ENCODE data around the gene STBD1.

Gene STBD1

DNA sequence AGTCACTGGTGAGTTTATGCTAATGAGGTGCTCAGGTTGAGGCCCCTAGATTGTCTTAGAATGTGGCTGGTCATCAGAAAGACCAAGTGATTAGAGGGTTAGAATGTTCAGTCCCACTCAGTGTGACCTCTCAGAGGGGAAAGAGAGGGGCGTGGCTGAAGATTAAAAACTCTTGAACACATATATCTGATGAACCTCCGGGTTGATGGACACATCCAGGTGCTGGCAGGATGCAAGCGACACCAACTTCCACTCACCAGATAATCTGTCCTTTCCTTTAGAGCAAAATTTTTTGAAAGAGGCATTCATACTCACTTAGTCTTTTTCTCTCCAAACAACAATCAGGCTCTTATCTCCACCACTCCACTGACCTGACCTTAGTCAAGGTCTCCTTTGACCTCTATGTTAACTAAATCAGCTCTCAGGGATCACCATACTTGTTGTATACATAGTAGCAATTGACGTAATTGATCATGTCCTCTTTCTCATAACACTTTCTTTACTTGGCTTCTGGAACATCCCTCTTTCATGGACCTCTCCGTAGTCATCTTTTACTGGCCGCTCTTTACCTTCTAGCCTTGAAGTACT lies 40.8 kb upstream of the STBD1 start:
- H3K27ac ChIP-seq (replicated peaks): no peak overlapping the region
- DNase-seq (ENCODE audit: low read depth in 1 of 2, low spot score in 1 of 2): no peak
- H3K27me3 ChIP-seq (ENCODE audit: insufficient read depth, poor library complexity, severe bottlenecking): no peaks in the 10 kb centered on the region
- TF ChIP-seq, protein P1, sequence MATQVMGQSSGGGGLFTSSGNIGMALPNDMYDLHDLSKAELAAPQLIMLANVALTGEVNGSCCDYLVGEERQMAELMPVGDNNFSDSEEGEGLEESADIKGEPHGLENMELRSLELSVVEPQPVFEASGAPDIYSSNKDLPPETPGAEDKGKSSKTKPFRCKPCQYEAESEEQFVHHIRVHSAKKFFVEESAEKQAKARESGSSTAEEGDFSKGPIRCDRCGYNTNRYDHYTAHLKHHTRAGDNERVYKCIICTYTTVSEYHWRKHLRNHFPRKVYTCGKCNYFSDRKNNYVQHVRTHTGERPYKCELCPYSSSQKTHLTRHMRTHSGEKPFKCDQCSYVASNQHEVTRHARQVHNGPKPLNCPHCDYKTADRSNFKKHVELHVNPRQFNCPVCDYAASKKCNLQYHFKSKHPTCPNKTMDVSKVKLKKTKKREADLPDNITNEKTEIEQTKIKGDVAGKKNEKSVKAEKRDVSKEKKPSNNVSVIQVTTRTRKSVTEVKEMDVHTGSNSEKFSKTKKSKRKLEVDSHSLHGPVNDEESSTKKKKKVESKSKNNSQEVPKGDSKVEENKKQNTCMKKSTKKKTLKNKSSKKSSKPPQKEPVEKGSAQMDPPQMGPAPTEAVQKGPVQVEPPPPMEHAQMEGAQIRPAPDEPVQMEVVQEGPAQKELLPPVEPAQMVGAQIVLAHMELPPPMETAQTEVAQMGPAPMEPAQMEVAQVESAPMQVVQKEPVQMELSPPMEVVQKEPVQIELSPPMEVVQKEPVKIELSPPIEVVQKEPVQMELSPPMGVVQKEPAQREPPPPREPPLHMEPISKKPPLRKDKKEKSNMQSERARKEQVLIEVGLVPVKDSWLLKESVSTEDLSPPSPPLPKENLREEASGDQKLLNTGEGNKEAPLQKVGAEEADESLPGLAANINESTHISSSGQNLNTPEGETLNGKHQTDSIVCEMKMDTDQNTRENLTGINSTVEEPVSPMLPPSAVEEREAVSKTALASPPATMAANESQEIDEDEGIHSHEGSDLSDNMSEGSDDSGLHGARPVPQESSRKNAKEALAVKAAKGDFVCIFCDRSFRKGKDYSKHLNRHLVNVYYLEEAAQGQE (IDR thresholded peaks at IDR 0.05; ENCODE audit: insufficient replicate concordance, low read depth): no peak
- TF ChIP-seq POLR2AphosphoS5 (IDR thresholded peaks at IDR 0.05; ENCODE audit: low read depth) (no peak), SPI1 (IDR thresholded peaks at IDR 0.05; ENCODE audit: borderline replicate concordance, low read depth) (no peak), GABPA (IDR thresholded peaks at IDR 0.05; ENCODE audit: low read depth) (no peak)
- TF ChIP-seq, protein P2, sequence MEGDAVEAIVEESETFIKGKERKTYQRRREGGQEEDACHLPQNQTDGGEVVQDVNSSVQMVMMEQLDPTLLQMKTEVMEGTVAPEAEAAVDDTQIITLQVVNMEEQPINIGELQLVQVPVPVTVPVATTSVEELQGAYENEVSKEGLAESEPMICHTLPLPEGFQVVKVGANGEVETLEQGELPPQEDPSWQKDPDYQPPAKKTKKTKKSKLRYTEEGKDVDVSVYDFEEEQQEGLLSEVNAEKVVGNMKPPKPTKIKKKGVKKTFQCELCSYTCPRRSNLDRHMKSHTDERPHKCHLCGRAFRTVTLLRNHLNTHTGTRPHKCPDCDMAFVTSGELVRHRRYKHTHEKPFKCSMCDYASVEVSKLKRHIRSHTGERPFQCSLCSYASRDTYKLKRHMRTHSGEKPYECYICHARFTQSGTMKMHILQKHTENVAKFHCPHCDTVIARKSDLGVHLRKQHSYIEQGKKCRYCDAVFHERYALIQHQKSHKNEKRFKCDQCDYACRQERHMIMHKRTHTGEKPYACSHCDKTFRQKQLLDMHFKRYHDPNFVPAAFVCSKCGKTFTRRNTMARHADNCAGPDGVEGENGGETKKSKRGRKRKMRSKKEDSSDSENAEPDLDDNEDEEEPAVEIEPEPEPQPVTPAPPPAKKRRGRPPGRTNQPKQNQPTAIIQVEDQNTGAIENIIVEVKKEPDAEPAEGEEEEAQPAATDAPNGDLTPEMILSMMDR (IDR thresholded peaks at IDR 0.05; ENCODE audit: insufficient read depth, low read length): no peak
- no peak overlapping the region for H3K4me3 ChIP-seq (replicated peaks; ENCODE audit: insufficient read depth, low read length)

DNA sequence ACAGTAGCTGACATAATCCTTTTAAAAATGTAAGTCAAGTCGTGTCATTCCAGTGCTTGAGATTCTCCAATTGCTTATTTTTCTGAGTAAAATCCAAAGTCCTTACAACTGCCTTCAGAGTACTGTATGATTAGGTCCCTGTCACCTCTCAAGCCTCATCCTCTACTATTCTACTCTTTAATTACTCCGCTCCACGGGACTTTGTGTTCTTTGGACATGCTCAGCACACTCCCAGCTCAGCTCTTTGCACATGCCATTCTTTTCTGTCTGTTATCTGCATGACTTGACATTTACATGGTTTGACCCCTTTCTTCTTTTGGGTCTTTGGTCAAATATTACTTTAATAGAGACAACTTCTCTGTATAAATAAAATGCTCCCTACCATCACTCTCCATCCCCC lies 39.9 kb upstream of the STBD1 start:
- no peak for DNase-seq (ENCODE audit: low read depth in 1 of 2, low spot score in 1 of 2)
- Histone ChIP-seq H3K27me3 (ENCODE audit: insufficient read depth, poor library complexity, severe bottlenecking) (no peaks in the 10 kb centered on the region), H3K4me3 (replicated peaks; ENCODE audit: insufficient read depth, low read length) (no peak overlapping the region), H3K27ac (replicated peaks) (no peak overlapping the region)
- TF ChIP-seq GABPA (IDR thresholded peaks at IDR 0.05; ENCODE audit: low read depth) (no peak), SPI1 (IDR thresholded peaks at IDR 0.05; ENCODE audit: borderline replicate concordance, low read depth) (no peak), POLR2AphosphoS5 (IDR thresholded peaks at IDR 0.05; ENCODE audit: low read depth) (no peak)
- TF ChIP-seq, protein P2 (IDR thresholded peaks at IDR 0.05; ENCODE audit: insufficient read depth, low read length): no peak
- TF ChIP-seq, protein P1 (IDR thresholded peaks at IDR 0.05; ENCODE audit: insufficient replicate concordance, low read depth): no peak

DNA sequence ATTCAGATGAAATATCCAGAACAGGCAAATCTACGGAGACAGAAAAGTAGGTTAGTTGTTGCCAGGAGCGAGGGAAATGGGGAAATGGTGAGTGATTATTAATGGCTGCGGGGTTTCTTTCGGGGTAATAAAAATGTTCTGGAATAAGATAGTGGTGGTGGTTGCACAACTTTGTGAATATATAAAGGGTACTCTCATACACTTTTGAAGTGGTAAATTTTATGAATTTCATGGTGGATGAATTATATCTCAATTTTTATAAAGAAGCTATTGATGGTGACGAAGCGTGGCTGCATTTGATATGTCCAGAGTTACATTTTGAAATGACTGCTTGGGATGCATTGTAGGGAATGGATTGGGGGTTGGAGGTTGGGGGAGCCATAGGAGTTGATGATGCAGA lies 38.7 kb upstream of the STBD1 start:
- H3K27ac ChIP-seq (replicated peaks): no peak overlapping the region
- DNase-seq (ENCODE audit: low read depth in 1 of 2, low spot score in 1 of 2): no peak
- no peak overlapping the region for H3K4me3 ChIP-seq (replicated peaks; ENCODE audit: insufficient read depth, low read length)
- TF ChIP-seq SPI1 (IDR thresholded peaks at IDR 0.05; ENCODE audit: borderline replicate concordance, low read depth): no peak
- TF ChIP-seq, protein P2 (IDR thresholded peaks at IDR 0.05; ENCODE audit: insufficient read depth, low read length): no peak
- TF ChIP-seq GABPA (IDR thresholded peaks at IDR 0.05; ENCODE audit: low read depth): no peak
- TF ChIP-seq POLR2AphosphoS5 (IDR thresholded peaks at IDR 0.05; ENCODE audit: low read depth): no peak
- TF ChIP-seq, protein P1 (IDR thresholded peaks at IDR 0.05; ENCODE audit: insufficient replicate concordance, low read depth): no peak
- H3K27me3 ChIP-seq (ENCODE audit: insufficient read depth, poor library complexity, severe bottlenecking): no peaks in the 10 kb centered on the region
